ENCODE data around the gene CRLF2.
"Not testable (repeated sequence)": the region's sequence is repeated elsewhere in the genome, so short reads cannot be mapped to it uniquely, and the experiment has no call there.

The CRLF2 gene

DNA sequence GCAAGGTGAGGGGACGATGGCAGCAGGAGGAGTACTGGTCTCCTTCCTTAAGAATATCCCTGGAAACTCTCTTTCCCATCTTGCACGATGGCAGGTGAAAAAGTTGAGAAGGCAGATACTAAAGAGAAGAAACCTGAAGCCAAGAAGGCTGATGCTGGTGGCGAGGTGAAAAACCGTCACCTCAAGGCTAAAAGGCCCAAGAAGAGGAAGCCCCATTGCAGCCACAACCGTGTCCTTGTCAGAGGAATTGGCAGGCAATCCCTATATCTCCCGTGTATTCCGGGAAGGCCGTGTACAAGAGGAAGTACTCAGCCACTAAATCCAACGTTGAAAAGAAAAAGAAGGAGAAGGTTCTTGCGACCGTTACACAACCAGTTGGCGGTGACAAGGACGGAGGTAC lies 40.0 kb downstream of the CRLF2 start:
- DNase-seq (ENCODE audit: low spot score in 2 of 2): no peak
- H3K4me1 Mint-ChIP-seq: no peaks in the 10 kb centered on the region
- H3K36me3 Mint-ChIP-seq (ENCODE audit: insufficient read depth): peaks cover 6% of the 10 kb centered on the region
- H3K9me3 Mint-ChIP-seq: no peaks in the 10 kb centered on the region
- H3K27me3 Mint-ChIP-seq: no peaks in the 10 kb centered on the region
- no peak for ATAC-seq (replicated peaks; ENCODE audit: extremely low read depth, poor library complexity, severe bottlenecking)
- H3K27ac Mint-ChIP-seq (ENCODE audit: low read depth): no peak overlapping the region
- no peak overlapping the region for H3K4me3 Mint-ChIP-seq

- H3K36me3 Mint-ChIP-seq (ENCODE audit: insufficient read depth); H3K9me3 Mint-ChIP-seq; ATAC-seq (replicated peaks; ENCODE audit: extremely low read depth, poor library complexity, severe bottlenecking); H3K27ac Mint-ChIP-seq (ENCODE audit: low read depth); H3K4me3 Mint-ChIP-seq; H3K27me3 Mint-ChIP-seq; H3K4me1 Mint-ChIP-seq; DNase-seq (ENCODE audit: low spot score in 2 of 2): not testable (repeated sequence)
Measured at GRCh38 chrX:1171915-1172314, 40.5 kb downstream of the CRLF2 start.

DNA sequence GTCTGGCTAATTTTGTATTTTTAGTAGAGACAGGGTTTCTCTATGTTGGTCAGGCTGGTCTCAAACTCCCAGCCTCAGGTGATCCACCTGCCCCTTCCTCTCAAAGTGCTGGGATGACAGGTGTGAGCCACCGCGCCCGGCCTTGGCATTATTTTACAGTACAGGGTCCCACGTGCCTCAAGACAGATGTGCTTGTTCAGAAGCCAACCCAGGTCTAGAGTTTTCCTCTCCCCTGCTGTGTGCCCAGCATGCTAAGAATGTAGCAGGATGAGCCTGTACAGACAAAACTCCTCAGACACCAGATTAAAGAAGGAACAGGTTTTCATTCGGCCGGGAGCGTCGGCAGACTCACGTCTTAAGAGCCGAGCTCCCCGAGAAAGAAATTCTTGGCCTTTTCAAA lies 42.2 kb downstream of the CRLF2 start:
- no peaks in the 10 kb centered on the region for H3K9me3 Mint-ChIP-seq
- H3K27me3 Mint-ChIP-seq: no peaks in the 10 kb centered on the region
- no peak overlapping the region for H3K27ac Mint-ChIP-seq (ENCODE audit: low read depth)
- no peak overlapping the region for H3K4me3 Mint-ChIP-seq
- no peak for ATAC-seq (replicated peaks; ENCODE audit: extremely low read depth, poor library complexity, severe bottlenecking)
- peaks cover 9% of the 10 kb centered on the region for H3K36me3 Mint-ChIP-seq (ENCODE audit: insufficient read depth)
- no peaks in the 10 kb centered on the region for H3K4me1 Mint-ChIP-seq
- DNase-seq (ENCODE audit: low spot score in 2 of 2): no peak

- Mint-ChIP-seq H3K27me3 (no peaks in the 10 kb centered on the region), H3K9me3 (no peaks in the 10 kb centered on the region), H3K36me3 (ENCODE audit: insufficient read depth) (peaks cover 9% of the 10 kb centered on the region), H3K4me1 (no peaks in the 10 kb centered on the region), H3K4me3 (no peak overlapping the region), H3K27ac (ENCODE audit: low read depth) (no peak overlapping the region)
- no peak for DNase-seq (ENCODE audit: low spot score in 2 of 2)
- ATAC-seq (replicated peaks; ENCODE audit: extremely low read depth, poor library complexity, severe bottlenecking): no peak
Measured at GRCh38 chrX:1169189-1169588, 43.3 kb downstream of the CRLF2 start.

- Mint-ChIP-seq H3K27ac (ENCODE audit: low read depth) (peak overlapping the region; percentile 6), H3K9me3 (no peaks in the 10 kb centered on the region), H3K4me1 (no peaks in the 10 kb centered on the region), H3K36me3 (ENCODE audit: insufficient read depth) (peaks cover 10% of the 10 kb centered on the region), H3K27me3 (peaks cover 10% of the 10 kb centered on the region), H3K4me3 (no peak overlapping the region)
- DNase-seq (ENCODE audit: low spot score in 2 of 2) (no peak), ATAC-seq (replicated peaks; ENCODE audit: extremely low read depth, poor library complexity, severe bottlenecking) (no peak)
Measured at GRCh38 chrX:1167918-1168481, 44.4 kb downstream of the CRLF2 start.

- no peak overlapping the region for H3K27ac Mint-ChIP-seq (ENCODE audit: low read depth)
- no peak overlapping the region for H3K4me3 Mint-ChIP-seq
- peaks cover 16% of the 10 kb centered on the region for H3K27me3 Mint-ChIP-seq
- no peaks in the 10 kb centered on the region for H3K4me1 Mint-ChIP-seq
- no peak for ATAC-seq (replicated peaks; ENCODE audit: extremely low read depth, poor library complexity, severe bottlenecking)
- H3K9me3 Mint-ChIP-seq: no peaks in the 10 kb centered on the region
- H3K36me3 Mint-ChIP-seq (ENCODE audit: insufficient read depth): peaks cover 10% of the 10 kb centered on the region
- no peak for DNase-seq (ENCODE audit: low spot score in 2 of 2)
Measured at GRCh38 chrX:1167466-1167865, 45.0 kb downstream of the CRLF2 start.

GRCh38 chrX:1165535-1166196 lies 46.8 kb downstream of the CRLF2 start:
- ATAC-seq (replicated peaks; ENCODE audit: extremely low read depth, poor library complexity, severe bottlenecking) (no peak), DNase-seq (ENCODE audit: low spot score in 2 of 2) (no peak)
- Mint-ChIP-seq H3K9me3 (peaks cover 3% of the 10 kb centered on the region), H3K4me3 (no peak overlapping the region), H3K27me3 (peaks cover 22% of the 10 kb centered on the region), H3K36me3 (ENCODE audit: insufficient read depth) (peaks cover 16% of the 10 kb centered on the region), H3K4me1 (peaks cover 3% of the 10 kb centered on the region), H3K27ac (ENCODE audit: low read depth) (no peak overlapping the region)

GRCh38 chrX:1164322-1165288 lies 47.8 kb downstream of the CRLF2 start:
- H3K36me3 Mint-ChIP-seq (ENCODE audit: insufficient read depth): peaks cover 20% of the 10 kb centered on the region
- ATAC-seq (replicated peaks; ENCODE audit: extremely low read depth, poor library complexity, severe bottlenecking) (peak; percentile 40), DNase-seq (ENCODE audit: low spot score in 2 of 2) (no peak)
- H3K9me3 Mint-ChIP-seq: peaks cover 14% of the 10 kb centered on the region
- H3K27me3 Mint-ChIP-seq: peaks cover 22% of the 10 kb centered on the region
- no peak overlapping the region for H3K27ac Mint-ChIP-seq (ENCODE audit: low read depth)
- H3K4me1 Mint-ChIP-seq: peaks cover 14% of the 10 kb centered on the region
- H3K4me3 Mint-ChIP-seq: no peak overlapping the region

- Mint-ChIP-seq H3K27ac (ENCODE audit: low read depth) (no peak overlapping the region), H3K36me3 (ENCODE audit: insufficient read depth) (peaks cover 16% of the 10 kb centered on the region), H3K9me3 (peaks cover 19% of the 10 kb centered on the region), H3K27me3 (peaks cover 22% of the 10 kb centered on the region), H3K4me3 (no peak overlapping the region), H3K4me1 (peaks cover 18% of the 10 kb centered on the region)
- DNase-seq (ENCODE audit: low spot score in 2 of 2): no peak
- ATAC-seq (replicated peaks; ENCODE audit: extremely low read depth, poor library complexity, severe bottlenecking): no peak
Measured at GRCh38 chrX:1163231-1163630, 49.2 kb downstream of the CRLF2 start.

DNA sequence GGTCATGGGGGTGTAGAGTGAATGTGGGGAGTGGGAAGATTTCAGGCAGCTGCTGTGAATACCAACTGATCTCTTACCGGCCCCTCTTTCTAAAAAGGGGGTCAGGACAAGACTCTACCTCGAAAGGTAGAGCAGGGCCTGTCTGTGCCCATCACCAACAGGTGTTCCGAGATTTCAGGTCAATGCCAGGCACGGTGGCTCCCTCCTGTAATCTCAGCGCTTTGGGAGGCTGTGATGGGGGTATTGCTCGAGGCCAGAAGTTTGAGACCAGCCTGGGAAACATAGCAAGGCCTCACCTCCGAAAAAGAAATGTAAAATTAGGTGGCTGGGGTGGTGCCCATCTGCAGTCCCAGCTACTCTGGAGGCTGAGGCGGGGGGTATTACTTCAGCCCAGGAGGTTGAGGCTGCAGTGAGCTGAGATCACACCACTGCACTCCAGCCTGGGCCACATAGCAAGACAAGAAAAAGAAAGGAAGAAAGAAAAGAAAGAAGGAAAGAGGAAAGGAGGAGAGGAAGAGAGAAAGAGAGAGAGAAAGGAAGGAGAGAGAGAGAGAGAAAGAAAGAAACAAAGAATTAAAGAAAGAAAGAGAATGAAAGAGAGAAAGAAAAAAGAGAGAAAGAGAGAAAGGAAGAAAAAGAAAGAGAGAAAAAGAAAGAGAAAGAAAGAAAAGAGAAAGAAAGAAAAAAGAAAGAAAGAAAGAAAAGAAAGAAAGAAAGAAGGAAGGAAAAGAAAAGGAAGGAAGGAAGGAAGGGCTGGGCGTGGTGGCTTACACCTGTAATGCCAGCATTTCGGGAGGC lies 50.1 kb downstream of the CRLF2 start:
- peaks cover 19% of the 10 kb centered on the region for H3K9me3 Mint-ChIP-seq
- no peak overlapping the region for H3K4me3 Mint-ChIP-seq
- peaks cover 22% of the 10 kb centered on the region for H3K27me3 Mint-ChIP-seq
- DNase-seq (ENCODE audit: low spot score in 2 of 2) (no peak), ATAC-seq (replicated peaks; ENCODE audit: extremely low read depth, poor library complexity, severe bottlenecking) (no peak)
- H3K36me3 Mint-ChIP-seq (ENCODE audit: insufficient read depth): peaks cover 16% of the 10 kb centered on the region
- peak overlapping the region; percentile 36 for H3K27ac Mint-ChIP-seq (ENCODE audit: low read depth)
- H3K4me1 Mint-ChIP-seq: peaks cover 18% of the 10 kb centered on the region

DNA sequence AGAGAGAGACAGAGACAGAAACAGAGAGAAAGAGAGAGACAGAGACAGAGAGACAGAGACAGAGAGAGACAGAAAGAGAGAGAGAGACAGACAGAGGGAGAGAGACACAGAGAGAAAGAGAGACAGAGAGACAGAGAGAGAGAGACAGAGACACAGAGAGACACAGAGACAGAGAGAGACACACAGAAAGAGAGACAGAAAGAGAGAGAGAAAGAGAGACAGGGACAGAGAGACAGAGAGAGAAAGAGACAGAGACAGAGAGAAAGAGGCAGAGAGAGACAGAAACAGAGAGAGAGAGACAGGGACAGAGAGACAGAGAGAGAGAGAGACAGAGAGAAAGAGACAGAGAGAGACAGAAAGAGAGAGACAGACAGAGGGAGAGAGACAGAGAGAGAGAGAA lies 52.9 kb downstream of the CRLF2 start:
- DNase-seq (ENCODE audit: low spot score in 2 of 2) (no peak), ATAC-seq (replicated peaks; ENCODE audit: extremely low read depth, poor library complexity, severe bottlenecking) (no peak)
- peaks cover 19% of the 10 kb centered on the region for H3K9me3 Mint-ChIP-seq
- H3K36me3 Mint-ChIP-seq (ENCODE audit: insufficient read depth): peaks cover 11% of the 10 kb centered on the region
- peaks cover 22% of the 10 kb centered on the region for H3K27me3 Mint-ChIP-seq
- H3K27ac Mint-ChIP-seq (ENCODE audit: low read depth): peak overlapping the region; percentile 69
- peaks cover 18% of the 10 kb centered on the region for H3K4me1 Mint-ChIP-seq
- H3K4me3 Mint-ChIP-seq: no peak overlapping the region
